HepG2 (cell line): ENCODE data around the gene PDGFB. TPM values are rescaled to one million over a fixed set of nuclear protein-coding genes. Genes with fewer than 3 reads are reported as not detected.

Experiments used
- ATF7-NPFF ChIP-seq: sonication (generic); formaldehyde crosslinking; IDR thresholded peaks from 2 replicates; pipeline ENCODE4 v1.8.1; 2023; ENCODE audit warnings: mild to moderate bottlenecking, low read depth, missing genetic modification reagents, moderate library complexity
- CBX2 ChIP-seq, 2 experiments: fragments of 200-600 bp in 1 of 2; sonication (generic); formaldehyde crosslinking in 1 of 2; IDR thresholded peaks; 2 replicates each; pipeline versions ENCODE4 v1.7.0 to v1.8.1; 2018 to 2022; ENCODE audit warnings: low read depth in 2 of 2, low read length in 1 of 2, mild to moderate bottlenecking in 1 of 2, missing genetic modification reagents in 1 of 2
- DNMT3B ChIP-seq: conservative IDR thresholded peaks from 2 replicates; pipeline ENCODE4 v1.6.1; 2016; ENCODE audit warnings: missing biosample characterization, control low read depth
- GATA4 ChIP-seq: sonication (generic); IDR thresholded peaks from 2 replicates; pipeline ENCODE4 v1.6.1; 2016; ENCODE audit warnings: antibody characterized with exemption, low read depth, borderline replicate concordance
- GTF2F1 ChIP-seq: fragments of 150-350 bp; IDR thresholded peaks from 2 replicates; pipeline ENCODE4 v1.6.1; 2014; ENCODE audit warnings: low read length
- HNRNPH1 ChIP-seq: fragments of 200-400 bp; formaldehyde crosslinking; optimal IDR thresholded peaks from 2 replicates; pipeline ENCODE3; 2017; ENCODE audit warnings: mild to moderate bottlenecking, low read depth, low read length
- KDM1A ChIP-seq: IDR thresholded peaks from 2 replicates; pipeline ENCODE4 v1.6.1; 2016; ENCODE audit warnings: missing compliant biosample characterization
- KDM3A ChIP-seq: IDR thresholded peaks from 2 replicates; pipeline ENCODE4 v1.6.1; 2018; ENCODE audit warnings: low read depth, missing compliant biosample characterization
- RFX1 ChIP-seq: fragments of 450-650 bp; IDR thresholded peaks from 2 replicates; pipeline ENCODE4 v1.6.1; 2017
- WIZ ChIP-seq: sonication (generic); formaldehyde crosslinking; IDR thresholded peaks from 2 replicates; pipeline ENCODE4 v1.5.1; 2020; ENCODE audit warnings: mild to moderate bottlenecking, missing genetic modification reagents
- ZKSCAN8 ChIP-seq: IDR thresholded peaks from 2 replicates; pipeline ENCODE4 v1.6.1; 2016; ENCODE audit warnings: borderline replicate concordance, missing genetic modification reagents, missing compliant biosample characterization
- ZNF20 ChIP-seq: sonication (generic); formaldehyde crosslinking; IDR thresholded peaks from 2 replicates; pipeline ENCODE4 v1.4.0; 2020; ENCODE audit warnings: mild to moderate bottlenecking, moderate library complexity, missing genetic modification reagents
- ZNF557 ChIP-seq: sonication (generic); formaldehyde crosslinking; IDR thresholded peaks from 2 replicates; pipeline ENCODE4 v1.4.0; 2020; ENCODE audit warnings: missing genetic modification reagents
- polyA plus RNA-seq, 8 experiments: library from polyadenylated mRNA; depleted of rRNA in 3 of 8; stranded (reverse) in 7 of 8; unstranded in 1 of 8; fragments of >200 nt; fragmentation: Illumina TruSeq in 4 of 8; extraction: Trizol in 4 of 8; gene quantifications; 2 replicates each; pipeline versions ENCODE4 v1.2.1 to v1.2.3, GENCODE V29; 2011 to 2016; ENCODE audit warnings: low read depth in 4 of 8, missing spikeins in 1 of 8, mixed read lengths in 1 of 8; ENCODE audit not compliant: insufficient read depth in 1 of 8
- total RNA-seq, 5 experiments: library from RNA; depleted of rRNA; stranded (reverse); fragments of >200 nt; fragmentation: Illumina TruSeq; extraction: Trizol; gene quantifications; 2 replicates each; pipeline ENCODE4 v1.2.3, GENCODE V29; 2016; ENCODE audit warnings: low read depth in 1 of 5
- TF ChIP-seq, protein P1 (sequence below), 2 experiments: sonication (generic) in 1 of 2; formaldehyde crosslinking in 1 of 2; IDR thresholded peaks; 2 replicates each; pipeline versions ENCODE4 v1.4.0 to v1.6.1; 2018 to 2020; ENCODE audit warnings: missing genetic modification reagents in 2 of 2, borderline replicate concordance in 1 of 2, low read depth in 1 of 2, mild to moderate bottlenecking in 1 of 2, missing biosample characterization in 1 of 2
- TF ChIP-seq, protein P2 (sequence below): sonication (generic); formaldehyde crosslinking; IDR thresholded peaks from 2 replicates; pipeline ENCODE4 v1.4.0; 2020; ENCODE audit warnings: missing genetic modification reagents
- TF ChIP-seq, protein P3 (sequence below): IDR thresholded peaks from 2 replicates; pipeline ENCODE4 v1.6.1; 2012; ENCODE audit warnings: inconsistent platforms
- TF ChIP-seq, protein P4 (sequence below): sonication (generic); formaldehyde crosslinking; IDR thresholded peaks from 2 replicates; pipeline ENCODE4 v1.8.0; 2022; ENCODE audit warnings: mild to moderate bottlenecking, missing genetic modification reagents; ENCODE audit not compliant: insufficient replicate concordance

PDGFB gene
- total and polyA plus RNA-seq, 2 of the 13 experiments (the other 11 are each of a cell fraction or from before 2014, with no cell fraction given): 1.4 to 10.1 TPM

DNA sequence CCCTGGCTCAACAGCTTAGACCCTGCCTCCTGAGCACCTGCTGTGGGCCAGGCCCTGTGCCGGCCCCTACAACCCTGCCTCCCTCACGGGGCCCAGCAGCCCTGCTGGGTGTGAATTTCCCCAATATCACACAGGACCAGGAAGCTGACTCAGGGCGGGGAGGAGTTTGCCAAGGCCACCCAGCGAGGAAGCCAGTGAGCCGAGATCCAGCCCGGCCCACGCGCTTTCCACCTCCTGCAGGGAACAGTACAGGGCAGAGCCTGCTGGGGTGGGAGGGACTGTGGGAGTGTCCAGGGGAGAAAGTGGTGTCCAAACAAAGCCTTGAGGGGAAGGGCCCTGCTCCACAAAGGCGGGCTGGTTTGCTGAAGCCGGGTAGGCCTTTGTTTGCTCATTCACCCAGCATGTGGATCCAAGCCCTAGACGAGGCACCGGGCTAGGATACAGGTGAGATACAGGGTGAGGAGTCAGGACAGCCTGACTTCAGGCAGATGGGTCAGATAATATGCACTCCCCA is 47.8 kb upstream of the PDGFB start (continued):
- TF ChIP-seq, protein P1, sequence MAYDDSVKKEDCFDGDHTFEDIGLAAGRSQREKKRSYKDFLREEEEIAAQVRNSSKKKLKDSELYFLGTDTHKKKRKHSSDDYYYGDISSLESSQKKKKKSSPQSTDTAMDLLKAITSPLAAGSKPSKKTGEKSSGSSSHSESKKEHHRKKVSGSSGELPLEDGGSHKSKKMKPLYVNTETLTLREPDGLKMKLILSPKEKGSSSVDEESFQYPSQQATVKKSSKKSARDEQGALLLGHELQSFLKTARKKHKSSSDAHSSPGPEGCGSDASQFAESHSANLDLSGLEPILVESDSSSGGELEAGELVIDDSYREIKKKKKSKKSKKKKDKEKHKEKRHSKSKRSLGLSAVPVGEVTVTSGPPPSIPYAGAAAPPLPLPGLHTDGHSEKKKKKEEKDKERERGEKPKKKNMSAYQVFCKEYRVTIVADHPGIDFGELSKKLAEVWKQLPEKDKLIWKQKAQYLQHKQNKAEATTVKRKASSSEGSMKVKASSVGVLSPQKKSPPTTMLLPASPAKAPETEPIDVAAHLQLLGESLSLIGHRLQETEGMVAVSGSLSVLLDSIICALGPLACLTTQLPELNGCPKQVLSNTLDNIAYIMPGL (CRISPR knock-in tag; IDR thresholded peaks at IDR 0.05; ENCODE audit: borderline replicate concordance in 1 of 2, low read depth in 1 of 2): 0 out of 4 replicates have a peak, but pooled peaks have one; percentile 30 to 33
- no peak; the same call in 1 of the 2 replicates for TF ChIP-seq ATF7-NPFF (CRISPR knock-in tag)
- TF ChIP-seq DNMT3B (CRISPR knock-in tag): 0 out of 2 replicates have a peak, but pooled peaks have one; percentile 49
- TF ChIP-seq, protein P2, sequence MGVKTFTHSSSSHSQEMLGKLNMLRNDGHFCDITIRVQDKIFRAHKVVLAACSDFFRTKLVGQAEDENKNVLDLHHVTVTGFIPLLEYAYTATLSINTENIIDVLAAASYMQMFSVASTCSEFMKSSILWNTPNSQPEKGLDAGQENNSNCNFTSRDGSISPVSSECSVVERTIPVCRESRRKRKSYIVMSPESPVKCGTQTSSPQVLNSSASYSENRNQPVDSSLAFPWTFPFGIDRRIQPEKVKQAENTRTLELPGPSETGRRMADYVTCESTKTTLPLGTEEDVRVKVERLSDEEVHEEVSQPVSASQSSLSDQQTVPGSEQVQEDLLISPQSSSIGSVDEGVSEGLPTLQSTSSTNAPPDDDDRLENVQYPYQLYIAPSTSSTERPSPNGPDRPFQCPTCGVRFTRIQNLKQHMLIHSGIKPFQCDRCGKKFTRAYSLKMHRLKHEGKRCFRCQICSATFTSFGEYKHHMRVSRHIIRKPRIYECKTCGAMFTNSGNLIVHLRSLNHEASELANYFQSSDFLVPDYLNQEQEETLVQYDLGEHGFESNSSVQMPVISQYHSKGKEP: 0 out of 2 replicates have a peak, but pooled peaks have one; percentile 36
- no peak for TF ChIP-seq RFX1
- no peak for TF ChIP-seq ZNF20
- no peak for TF ChIP-seq GTF2F1
- TF ChIP-seq WIZ: no peak
- no peak for TF ChIP-seq KDM1A
- no peak for TF ChIP-seq ZNF557 (CRISPR knock-in tag)
- 0 out of 2 replicates have a peak, but pooled peaks have one; percentile 20 for TF ChIP-seq ZKSCAN8 (CRISPR knock-in tag)
- TF ChIP-seq GATA4: no peak
- TF ChIP-seq KDM3A (CRISPR knock-in tag): peak; percentile 71; the same call in 1 of the 2 replicates
- TF ChIP-seq HNRNPH1: no peak
- TF ChIP-seq, protein P3, sequence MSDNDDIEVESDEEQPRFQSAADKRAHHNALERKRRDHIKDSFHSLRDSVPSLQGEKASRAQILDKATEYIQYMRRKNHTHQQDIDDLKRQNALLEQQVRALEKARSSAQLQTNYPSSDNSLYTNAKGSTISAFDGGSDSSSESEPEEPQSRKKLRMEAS: peak; percentile 97
- TF ChIP-seq, protein P4, sequence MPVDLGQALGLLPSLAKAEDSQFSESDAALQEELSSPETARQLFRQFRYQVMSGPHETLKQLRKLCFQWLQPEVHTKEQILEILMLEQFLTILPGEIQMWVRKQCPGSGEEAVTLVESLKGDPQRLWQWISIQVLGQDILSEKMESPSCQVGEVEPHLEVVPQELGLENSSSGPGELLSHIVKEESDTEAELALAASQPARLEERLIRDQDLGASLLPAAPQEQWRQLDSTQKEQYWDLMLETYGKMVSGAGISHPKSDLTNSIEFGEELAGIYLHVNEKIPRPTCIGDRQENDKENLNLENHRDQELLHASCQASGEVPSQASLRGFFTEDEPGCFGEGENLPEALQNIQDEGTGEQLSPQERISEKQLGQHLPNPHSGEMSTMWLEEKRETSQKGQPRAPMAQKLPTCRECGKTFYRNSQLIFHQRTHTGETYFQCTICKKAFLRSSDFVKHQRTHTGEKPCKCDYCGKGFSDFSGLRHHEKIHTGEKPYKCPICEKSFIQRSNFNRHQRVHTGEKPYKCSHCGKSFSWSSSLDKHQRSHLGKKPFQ (CRISPR knock-in tag): no peak
- TF ChIP-seq CBX2 (IDR thresholded peaks at IDR 0.05; ENCODE audit: low read depth, low read length): no peak
- TF ChIP-seq CBX2 (CRISPR knock-in tag; IDR thresholded peaks at IDR 0.05; ENCODE audit: low read depth): no peak
